ENCODE data around the gene BAAT.

- TF ChIP-seq, protein P1, sequence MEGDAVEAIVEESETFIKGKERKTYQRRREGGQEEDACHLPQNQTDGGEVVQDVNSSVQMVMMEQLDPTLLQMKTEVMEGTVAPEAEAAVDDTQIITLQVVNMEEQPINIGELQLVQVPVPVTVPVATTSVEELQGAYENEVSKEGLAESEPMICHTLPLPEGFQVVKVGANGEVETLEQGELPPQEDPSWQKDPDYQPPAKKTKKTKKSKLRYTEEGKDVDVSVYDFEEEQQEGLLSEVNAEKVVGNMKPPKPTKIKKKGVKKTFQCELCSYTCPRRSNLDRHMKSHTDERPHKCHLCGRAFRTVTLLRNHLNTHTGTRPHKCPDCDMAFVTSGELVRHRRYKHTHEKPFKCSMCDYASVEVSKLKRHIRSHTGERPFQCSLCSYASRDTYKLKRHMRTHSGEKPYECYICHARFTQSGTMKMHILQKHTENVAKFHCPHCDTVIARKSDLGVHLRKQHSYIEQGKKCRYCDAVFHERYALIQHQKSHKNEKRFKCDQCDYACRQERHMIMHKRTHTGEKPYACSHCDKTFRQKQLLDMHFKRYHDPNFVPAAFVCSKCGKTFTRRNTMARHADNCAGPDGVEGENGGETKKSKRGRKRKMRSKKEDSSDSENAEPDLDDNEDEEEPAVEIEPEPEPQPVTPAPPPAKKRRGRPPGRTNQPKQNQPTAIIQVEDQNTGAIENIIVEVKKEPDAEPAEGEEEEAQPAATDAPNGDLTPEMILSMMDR (optimal IDR thresholded peaks at IDR 0.05 in 1 of 3, IDR thresholded peaks at IDR 0.05 in 1 of 3, conservative IDR thresholded peaks at IDR 0.05 in 1 of 3; ENCODE audit: extremely low read depth in 1 of 3, insufficient read depth in 2 of 3, low read length in 3 of 3) = no peak
- TF ChIP-seq EZH2 (IDR thresholded peaks at IDR 0.05; ENCODE audit: low read length) = no peak
Measured at GRCh38 chr9:101325053-101325452, 59.8 kb downstream of the BAAT start.

Measured in keratinocyte (primary cell).